ENCODE data around the gene TNNI2.

The TNNI2 gene

GRCh38 chr11:1848640-1849430 lies 10.1 kb downstream of the TNNI2 start:
- no CpG with 5 or more reads among the region's 19 CpGs for WGBS (ENCODE audit: insufficient coverage, insufficient read length)
- Histone ChIP-seq H3K36me3 (ENCODE audit: control insufficient read depth, insufficient read depth, low read length) (no peaks in the 10 kb centered on the region), H3K27ac (ENCODE audit: low read length) (no peak overlapping the region), H3K27me3 (ENCODE audit: control insufficient read depth, insufficient read depth, low read length) (no peaks in the 10 kb centered on the region), H3K4me3 (ENCODE audit: low read length) (no peak overlapping the region), H3K9me3 (ENCODE audit: control insufficient read depth, insufficient read depth, low read length) (no peaks in the 10 kb centered on the region), H3K4me1 (ENCODE audit: control insufficient read depth, insufficient read depth, low read length) (no peaks in the 10 kb centered on the region)
- DNase-seq (ENCODE audit: low read depth, low spot score), result no peak

DNA sequence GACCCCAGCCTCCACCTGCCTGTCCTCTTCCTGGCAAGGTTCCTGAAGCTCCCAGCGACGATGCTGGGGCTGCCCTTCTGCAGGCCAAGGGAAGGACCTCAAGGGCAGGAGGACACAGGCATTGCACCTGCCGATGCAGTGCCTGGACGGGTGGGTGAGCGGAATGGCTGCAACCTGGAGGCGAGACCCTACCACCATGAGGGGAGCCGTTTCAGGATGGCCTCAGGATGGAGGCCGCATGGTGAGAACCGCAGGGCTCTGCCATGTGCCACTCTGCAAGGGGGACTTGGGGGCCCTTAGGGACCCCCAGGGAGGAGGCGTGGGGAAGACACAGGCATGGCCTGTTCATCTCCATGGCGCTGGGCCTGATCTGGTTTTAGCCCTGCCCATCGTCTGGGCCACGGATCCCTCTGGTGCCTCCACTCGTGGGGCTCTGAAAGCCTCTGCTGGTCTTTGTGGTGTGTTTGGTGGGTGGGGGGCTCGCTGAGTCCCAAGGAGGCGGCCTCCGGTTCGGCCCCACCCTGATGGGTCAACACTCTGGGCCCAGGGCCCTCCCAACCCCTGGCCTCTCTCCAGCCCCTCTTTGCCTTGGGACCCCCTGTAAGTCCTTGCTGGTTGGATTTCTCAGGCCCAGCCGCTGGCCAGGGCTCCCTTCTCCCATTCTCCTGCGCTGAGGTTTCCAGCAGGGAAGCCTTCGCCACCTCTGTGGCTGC lies 12.8 kb downstream of the TNNI2 start:
- H3K27ac ChIP-seq (ENCODE audit: low read length), result no peak overlapping the region
- no peaks in the 10 kb centered on the region for H3K4me1 ChIP-seq (ENCODE audit: control insufficient read depth, insufficient read depth, low read length)
- no peaks in the 10 kb centered on the region for H3K27me3 ChIP-seq (ENCODE audit: control insufficient read depth, insufficient read depth, low read length)
- no peaks in the 10 kb centered on the region for H3K9me3 ChIP-seq (ENCODE audit: control insufficient read depth, insufficient read depth, low read length)
- no peaks in the 10 kb centered on the region for H3K36me3 ChIP-seq (ENCODE audit: control insufficient read depth, insufficient read depth, low read length)
- WGBS (ENCODE audit: insufficient coverage, insufficient read length), result no CpG with 5 or more reads among the region's 21 CpGs
- DNase-seq (ENCODE audit: low read depth, low spot score), result no peak
- H3K4me3 ChIP-seq (ENCODE audit: low read length), result no peak overlapping the region

- Histone ChIP-seq H3K27ac (ENCODE audit: low read length) (no peak overlapping the region), H3K9me3 (ENCODE audit: control insufficient read depth, insufficient read depth, low read length) (no peaks in the 10 kb centered on the region), H3K4me1 (ENCODE audit: control insufficient read depth, insufficient read depth, low read length) (no peaks in the 10 kb centered on the region), H3K4me3 (ENCODE audit: low read length) (no peak overlapping the region), H3K27me3 (ENCODE audit: control insufficient read depth, insufficient read depth, low read length) (no peaks in the 10 kb centered on the region), H3K36me3 (ENCODE audit: control insufficient read depth, insufficient read depth, low read length) (no peaks in the 10 kb centered on the region)
- no peak for DNase-seq (ENCODE audit: low read depth, low spot score)
- WGBS (ENCODE audit: insufficient coverage, insufficient read length), result no CpG with 5 or more reads among the region's 25 CpGs
Observed at GRCh38 chr11:1852271-1852876, 13.6 kb downstream of the TNNI2 start.

DNA sequence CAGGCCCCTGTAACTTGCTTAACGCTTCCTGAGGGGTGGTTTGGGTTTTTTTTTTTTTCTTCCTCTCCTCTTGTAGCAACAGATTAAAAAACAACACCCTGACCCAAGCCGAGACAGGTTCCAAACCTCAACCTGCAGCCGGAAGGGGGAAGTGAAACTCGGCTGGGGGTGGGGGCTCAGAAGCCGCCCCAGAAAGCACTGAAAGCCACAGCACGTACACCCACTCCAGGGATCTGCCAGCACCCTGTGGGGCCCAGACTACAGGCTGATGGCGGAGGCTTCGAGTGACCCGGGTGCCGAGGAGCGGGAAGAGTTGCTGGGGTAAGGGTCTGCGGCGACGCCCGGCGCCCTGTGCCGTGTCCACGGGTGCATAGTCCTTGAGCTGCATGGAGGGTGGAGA lies 14.1 kb downstream of the TNNI2 start, which contains the start of gene LSP1:
TSS of gene LSP1 (plus strand) at position 208 of the 400 bp plus-strand sequence. CDS start at position 269, 61 bp downstream.
- Histone ChIP-seq H3K27me3 (ENCODE audit: control insufficient read depth, insufficient read depth, low read length) (no peaks in the 10 kb centered on the region), H3K4me1 (ENCODE audit: control insufficient read depth, insufficient read depth, low read length) (no peaks in the 10 kb centered on the region), H3K9me3 (ENCODE audit: control insufficient read depth, insufficient read depth, low read length) (no peaks in the 10 kb centered on the region), H3K4me3 (ENCODE audit: low read length) (no peak within 1 kb of the TSS), H3K27ac (ENCODE audit: low read length) (no peak within 1 kb of the TSS), H3K36me3 (ENCODE audit: control insufficient read depth, insufficient read depth, low read length) (no peaks in the 10 kb centered on the region)
- no peak for DNase-seq (ENCODE audit: low read depth, low spot score)
- no CpG with 5 or more reads among the region's 18 CpGs for WGBS (ENCODE audit: insufficient coverage, insufficient read length)

DNA sequence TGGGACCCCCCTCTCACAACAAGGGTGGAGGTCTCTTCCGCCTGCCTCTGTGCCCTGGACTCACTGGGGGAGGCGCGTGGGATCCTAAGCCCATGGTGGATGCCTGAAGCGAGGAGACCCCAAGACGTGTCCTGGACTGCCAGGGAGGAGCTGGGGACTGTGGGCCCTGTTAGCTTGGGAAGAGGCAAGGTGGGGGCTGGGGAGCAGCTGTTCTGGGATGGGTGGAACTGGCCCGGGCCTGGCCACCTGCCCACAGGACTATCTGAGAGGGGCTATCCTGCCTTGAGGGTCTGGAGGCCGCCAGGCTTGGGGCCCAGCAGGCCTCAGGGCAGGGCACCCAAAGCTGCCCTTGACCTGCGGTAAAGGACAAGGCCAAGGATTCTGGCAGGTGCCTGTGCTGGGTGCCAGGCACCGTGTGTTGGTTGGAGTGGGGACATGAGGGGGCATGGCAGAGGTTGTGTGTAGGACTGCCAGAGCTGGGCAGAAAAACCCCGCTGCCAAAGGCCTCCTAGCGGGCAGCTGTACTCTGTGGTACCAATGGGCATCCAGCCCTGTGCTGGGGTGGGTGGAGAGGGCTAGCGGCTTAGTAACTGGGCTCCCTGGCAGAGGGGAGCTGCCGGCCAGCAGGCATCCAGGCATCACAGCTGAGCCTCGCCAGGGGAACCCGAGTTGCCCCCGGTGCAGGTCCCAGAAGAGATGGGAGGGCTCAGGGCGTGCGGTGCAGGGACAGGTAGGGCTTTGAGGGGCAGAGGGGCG lies 14.8 kb downstream of the TNNI2 start:
- DNase-seq (ENCODE audit: low read depth, low spot score), result no peak
- no peaks in the 10 kb centered on the region for H3K4me1 ChIP-seq (ENCODE audit: control insufficient read depth, insufficient read depth, low read length)
- no peak overlapping the region for H3K4me3 ChIP-seq (ENCODE audit: low read length)
- H3K9me3 ChIP-seq (ENCODE audit: control insufficient read depth, insufficient read depth, low read length), result no peaks in the 10 kb centered on the region
- H3K27me3 ChIP-seq (ENCODE audit: control insufficient read depth, insufficient read depth, low read length), result no peaks in the 10 kb centered on the region
- no peak overlapping the region for H3K27ac ChIP-seq (ENCODE audit: low read length)
- no peaks in the 10 kb centered on the region for H3K36me3 ChIP-seq (ENCODE audit: control insufficient read depth, insufficient read depth, low read length)
- no CpG with 5 or more reads among the region's 19 CpGs for WGBS (ENCODE audit: insufficient coverage, insufficient read length)

DNA sequence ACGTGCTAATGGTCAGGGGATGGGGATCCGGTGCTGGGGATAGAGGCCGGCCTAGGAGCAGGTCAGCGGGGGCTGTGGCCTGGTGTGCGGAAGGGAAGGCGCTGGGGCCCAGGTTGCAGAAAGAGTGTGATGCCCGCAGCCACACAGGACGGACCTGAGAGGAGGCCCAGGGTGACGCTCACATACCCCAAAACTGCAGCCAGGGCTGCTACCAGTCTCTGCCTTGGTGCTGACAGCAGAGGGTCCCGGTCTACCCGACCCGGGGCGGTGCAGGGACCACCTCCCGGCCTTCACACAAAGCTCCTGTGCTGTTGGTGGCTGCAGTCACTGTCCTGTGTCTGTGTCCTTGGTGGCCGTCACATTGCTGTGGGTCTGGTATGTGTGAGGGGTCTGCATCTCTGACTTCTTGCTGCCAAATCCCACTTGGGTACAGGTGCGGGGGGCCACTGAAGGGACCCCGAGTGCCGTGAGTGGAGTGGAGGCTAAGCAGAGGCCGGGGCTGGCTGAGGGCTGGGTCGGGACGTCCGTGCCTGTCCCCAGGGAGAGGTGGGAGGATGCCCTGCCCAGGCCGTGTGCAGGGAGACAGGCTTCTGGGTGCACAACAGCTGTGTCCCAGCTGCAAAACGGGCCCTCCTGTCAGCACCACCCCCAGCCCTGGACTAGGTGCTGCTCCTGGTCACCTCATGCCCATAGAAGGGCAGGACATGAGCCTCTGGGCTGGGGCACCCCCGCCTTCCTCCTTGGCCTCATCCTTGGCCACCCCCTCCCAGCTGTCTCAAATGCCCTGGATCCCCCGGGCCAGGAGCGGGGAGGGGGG lies 15.6 kb downstream of the TNNI2 start:
- no peak overlapping the region for H3K27ac ChIP-seq (ENCODE audit: low read length)
- H3K4me1 ChIP-seq (ENCODE audit: control insufficient read depth, insufficient read depth, low read length), result no peaks in the 10 kb centered on the region
- no peaks in the 10 kb centered on the region for H3K27me3 ChIP-seq (ENCODE audit: control insufficient read depth, insufficient read depth, low read length)
- H3K9me3 ChIP-seq (ENCODE audit: control insufficient read depth, insufficient read depth, low read length), result no peaks in the 10 kb centered on the region
- no peak for DNase-seq (ENCODE audit: low read depth, low spot score)
- no peaks in the 10 kb centered on the region for H3K36me3 ChIP-seq (ENCODE audit: control insufficient read depth, insufficient read depth, low read length)
- no peak overlapping the region for H3K4me3 ChIP-seq (ENCODE audit: low read length)
- no CpG with 5 or more reads among the region's 27 CpGs for WGBS (ENCODE audit: insufficient coverage, insufficient read length)

DNA sequence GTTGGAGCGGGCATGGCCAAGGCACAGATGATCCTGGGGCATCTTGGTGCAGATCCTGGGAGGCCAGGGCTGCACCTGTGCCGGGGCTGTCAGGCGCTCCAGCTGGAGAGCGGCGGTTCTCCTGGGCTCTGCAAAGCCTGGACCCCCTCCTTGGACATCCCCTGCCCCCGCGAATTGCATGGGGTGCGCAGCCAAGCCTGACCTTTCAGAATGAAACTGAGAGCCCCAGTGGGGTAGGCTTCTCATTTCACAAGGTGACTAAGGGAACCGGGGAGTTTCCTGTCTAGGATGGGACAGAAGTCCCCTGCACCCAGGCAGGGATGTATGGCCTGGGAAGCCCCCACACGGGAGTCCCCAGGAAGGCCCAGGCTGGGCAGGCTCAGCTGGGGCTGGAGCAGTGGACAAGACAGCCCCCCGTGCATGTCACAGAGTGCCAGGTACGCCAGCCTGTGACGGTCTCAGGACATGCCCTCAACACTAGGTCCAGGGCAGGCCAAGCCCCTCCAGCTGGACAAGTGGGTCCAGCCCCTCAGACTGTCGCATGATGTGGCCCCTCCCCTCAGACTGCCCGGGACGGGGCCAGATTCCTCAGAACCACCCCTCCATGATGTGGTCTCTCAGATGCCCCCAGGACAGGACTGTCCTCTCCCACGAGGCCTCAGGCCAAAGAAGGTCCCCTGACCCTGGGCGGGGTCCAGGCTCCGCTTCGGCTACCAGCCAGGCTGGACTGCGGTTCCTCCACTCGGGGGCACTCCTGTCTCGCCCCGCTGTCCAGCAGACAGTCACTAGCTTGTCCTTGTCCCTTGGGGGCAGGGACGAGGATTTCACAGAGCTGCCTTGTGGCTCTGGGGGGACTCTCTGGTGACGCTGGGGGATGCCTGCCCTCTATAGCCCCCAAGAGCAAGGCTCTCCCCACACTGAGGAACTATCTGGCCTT lies 16.4 kb downstream of the TNNI2 start:
- Histone ChIP-seq H3K9me3 (ENCODE audit: control insufficient read depth, insufficient read depth, low read length) (no peaks in the 10 kb centered on the region), H3K27me3 (ENCODE audit: control insufficient read depth, insufficient read depth, low read length) (no peaks in the 10 kb centered on the region), H3K36me3 (ENCODE audit: control insufficient read depth, insufficient read depth, low read length) (no peaks in the 10 kb centered on the region), H3K4me3 (ENCODE audit: low read length) (no peak overlapping the region), H3K4me1 (ENCODE audit: control insufficient read depth, insufficient read depth, low read length) (no peaks in the 10 kb centered on the region), H3K27ac (ENCODE audit: low read length) (no peak overlapping the region)
- DNase-seq (ENCODE audit: low read depth, low spot score), result no peak
- no CpG with 5 or more reads among the region's 26 CpGs for WGBS (ENCODE audit: insufficient coverage, insufficient read length)

- no peaks in the 10 kb centered on the region for H3K36me3 ChIP-seq (ENCODE audit: control insufficient read depth, insufficient read depth, low read length)
Observed at GRCh38 chr11:1855886-1856265, 17.1 kb downstream of the TNNI2 start.

GRCh38 chr11:1856306-1857005 lies 17.7 kb downstream of the TNNI2 start:
- no peaks in the 10 kb centered on the region for H3K4me1 ChIP-seq (ENCODE audit: control insufficient read depth, insufficient read depth, low read length)
- no peak for DNase-seq (ENCODE audit: low read depth, low spot score)
- no peaks in the 10 kb centered on the region for H3K36me3 ChIP-seq (ENCODE audit: control insufficient read depth, insufficient read depth, low read length)
- no peak overlapping the region for H3K4me3 ChIP-seq (ENCODE audit: low read length)
- H3K27me3 ChIP-seq (ENCODE audit: control insufficient read depth, insufficient read depth, low read length), result no peaks in the 10 kb centered on the region
- WGBS (ENCODE audit: insufficient coverage, insufficient read length), result no CpG with 5 or more reads among the region's 13 CpGs
- no peaks in the 10 kb centered on the region for H3K9me3 ChIP-seq (ENCODE audit: control insufficient read depth, insufficient read depth, low read length)
- H3K27ac ChIP-seq (ENCODE audit: low read length), result no peak overlapping the region

More at GRCh38 chr11:1855886-1856265, 17.1 kb downstream of the TNNI2 start:
- DNase-seq (ENCODE audit: low read depth, low spot score), result no peak
- H3K27ac ChIP-seq (ENCODE audit: low read length), result no peak overlapping the region
- no peak overlapping the region for H3K4me3 ChIP-seq (ENCODE audit: low read length)
- no peaks in the 10 kb centered on the region for H3K27me3 ChIP-seq (ENCODE audit: control insufficient read depth, insufficient read depth, low read length)
- H3K4me1 ChIP-seq (ENCODE audit: control insufficient read depth, insufficient read depth, low read length), result no peaks in the 10 kb centered on the region
- no CpG with 5 or more reads among the region's 11 CpGs for WGBS (ENCODE audit: insufficient coverage, insufficient read length)
- no peaks in the 10 kb centered on the region for H3K9me3 ChIP-seq (ENCODE audit: control insufficient read depth, insufficient read depth, low read length)
